GM18867 (cell line): ENCODE data around the gene GART.
"Not testable (repeated sequence)": the region's sequence is repeated elsewhere in the genome, so short reads cannot be mapped to it uniquely, and the experiment has no call there.

Experiments
- ATAC-seq: cut with Tn5 transposase; IDR thresholded peaks from one replicate; pipeline ENCODE4 v1.9.1; 2021; ENCODE audit warnings: mild to moderate bottlenecking, moderate library complexity; ENCODE audit not compliant: unreplicated experiment

GART gene

DNA sequence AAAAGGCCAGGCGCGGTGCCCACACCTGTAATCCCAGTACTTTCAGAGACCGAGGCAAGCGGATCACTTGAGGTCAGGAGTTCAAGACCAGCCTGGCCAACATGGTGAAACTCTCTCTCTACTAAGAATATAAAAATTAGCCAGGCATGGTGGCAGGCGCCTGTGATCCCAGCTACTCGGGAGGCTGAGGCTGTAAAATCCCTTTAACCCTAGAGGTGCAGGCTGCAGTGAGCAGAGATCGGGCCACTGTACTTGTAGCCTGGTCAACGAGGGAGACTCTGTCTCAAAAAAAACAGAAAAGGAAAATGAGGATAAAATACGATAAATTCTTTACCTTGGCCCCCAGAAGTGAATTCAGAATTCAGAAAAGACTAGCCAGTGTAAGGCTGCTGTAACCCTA lies 63.7 kb downstream of the GART start:
- no peak for ATAC-seq

DNA sequence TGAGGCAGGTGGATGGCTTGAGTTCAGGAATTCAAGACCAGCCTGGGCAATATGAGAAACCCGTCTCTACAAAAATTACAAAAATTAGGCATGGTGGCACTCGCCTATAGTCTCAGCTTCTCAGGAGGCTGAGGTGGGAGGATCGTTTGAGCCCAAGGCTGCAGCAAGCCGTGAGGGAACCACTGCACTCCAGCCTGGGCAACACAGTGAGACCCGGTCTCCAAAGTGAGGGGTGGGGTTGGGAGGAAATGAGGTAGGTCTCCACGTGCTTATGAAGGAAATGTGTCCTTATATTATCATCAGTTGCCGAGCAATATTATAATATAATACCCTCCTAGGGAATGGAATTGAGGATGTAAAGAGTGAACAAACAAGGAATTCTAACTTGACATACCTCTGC lies 64.9 kb downstream of the GART start:
- ATAC-seq, result no peak

DNA sequence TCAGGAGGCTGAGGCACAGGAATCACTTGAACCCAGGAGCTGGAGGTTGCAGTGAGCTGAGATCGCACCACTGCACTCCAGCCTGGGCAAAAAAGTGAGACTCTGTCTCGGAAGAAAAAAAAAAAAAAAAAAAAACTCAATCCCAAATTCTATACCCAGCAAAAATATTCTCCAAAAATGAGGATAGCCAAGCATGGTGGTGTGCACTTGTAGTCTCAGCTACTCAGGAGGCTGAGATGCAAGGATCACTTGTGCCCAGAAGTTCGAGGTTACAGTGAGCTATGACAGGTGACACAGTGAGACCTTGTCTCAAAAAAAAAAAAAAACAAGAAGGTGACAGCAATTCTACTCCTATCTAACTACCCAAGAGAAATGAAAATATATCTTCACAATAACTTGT lies 68.6 kb downstream of the GART start:
- no peak for ATAC-seq

DNA sequence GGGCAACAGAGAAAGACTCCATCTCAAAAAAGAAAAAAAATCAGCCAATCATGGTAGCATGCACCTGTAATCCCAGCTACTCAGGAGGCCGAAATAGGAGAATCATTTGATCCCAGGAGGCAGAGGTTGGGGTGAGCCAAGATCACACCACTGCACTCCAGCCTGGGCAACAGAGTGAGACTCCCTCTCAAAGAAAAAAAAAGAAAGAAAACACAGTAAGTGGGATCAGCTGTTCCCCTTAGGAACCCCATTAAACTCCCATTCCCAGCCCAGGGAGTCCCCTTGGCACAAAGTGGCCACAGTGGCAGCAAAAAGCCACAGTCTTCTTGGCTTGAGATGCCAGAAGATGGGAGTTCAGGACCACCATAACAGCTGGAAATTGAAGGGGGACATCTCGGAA lies 71.2 kb downstream of the GART start:
- no peak for ATAC-seq

DNA sequence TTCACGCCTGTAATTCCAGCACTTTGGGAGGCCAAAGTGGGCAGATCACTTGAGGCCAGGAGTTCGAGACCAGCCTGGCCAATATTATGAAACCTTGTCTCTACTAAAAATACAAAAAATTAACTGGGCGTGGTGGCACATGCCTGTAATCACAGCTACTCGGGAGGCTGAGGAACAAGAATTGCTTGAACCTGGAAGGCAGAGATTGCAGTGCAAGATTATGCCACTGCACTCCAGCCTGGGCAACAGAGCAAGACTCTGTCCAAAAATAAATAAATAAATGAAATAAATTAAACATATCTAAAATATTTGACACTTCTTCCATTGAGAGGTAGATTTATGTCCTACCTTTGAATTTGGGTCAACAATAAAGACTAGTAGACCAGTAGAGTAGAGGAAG lies 72.7 kb downstream of the GART start:
- ATAC-seq, result not testable (repeated sequence)

DNA sequence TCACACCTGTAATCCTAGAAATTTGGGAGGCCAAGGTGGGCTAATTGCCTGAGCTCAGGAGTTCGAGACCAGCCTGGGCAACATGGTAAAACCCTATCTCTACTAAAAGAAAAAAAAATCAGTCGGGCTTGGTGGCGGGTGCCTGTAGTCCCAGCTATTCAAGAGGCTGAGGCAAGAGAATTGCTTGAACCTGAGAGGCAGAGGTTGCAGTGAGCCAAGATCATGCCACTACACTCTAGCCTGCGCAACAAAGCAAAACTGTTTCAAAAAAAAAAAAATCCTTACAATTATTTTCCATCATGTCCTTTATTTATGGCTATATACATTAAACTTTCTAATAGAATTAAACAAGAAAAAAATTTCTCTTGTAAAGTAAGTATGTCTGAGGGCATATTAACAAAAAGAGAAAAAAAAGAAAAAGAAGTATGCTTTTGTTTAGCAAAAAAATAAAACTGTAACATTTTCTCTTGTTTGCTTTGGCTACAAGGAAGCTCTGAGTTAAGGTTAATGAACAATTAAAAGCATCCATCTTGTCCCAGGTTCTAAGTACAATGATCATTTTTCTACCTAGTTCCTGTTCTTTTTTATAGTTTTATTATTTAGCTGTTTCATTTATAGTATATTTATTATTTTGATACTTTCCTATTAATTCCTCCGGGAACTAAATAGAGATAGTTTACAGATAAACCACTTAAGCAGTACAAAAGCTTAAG lies 80.2 kb downstream of the GART start:
- ATAC-seq, result no peak

DNA sequence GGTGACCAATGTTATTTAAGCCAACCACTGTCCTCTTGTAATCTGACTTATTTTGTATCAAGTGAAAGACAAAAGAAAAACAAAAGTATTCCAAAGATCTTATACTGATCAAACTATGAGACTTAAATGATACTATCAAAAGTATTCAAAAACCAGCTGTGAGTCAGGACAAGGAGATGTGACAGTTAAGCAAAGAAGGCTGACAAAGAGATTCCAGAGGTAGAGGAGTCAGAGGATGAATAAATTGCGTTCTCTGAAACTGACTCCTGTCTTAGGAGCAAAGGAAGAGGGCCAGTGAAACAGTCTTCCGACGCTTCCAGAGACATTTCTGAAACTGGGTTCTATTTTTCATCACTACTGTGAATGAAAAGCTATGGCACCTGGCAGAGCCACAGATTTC lies 83.1 kb downstream of the GART start:
- no peak for ATAC-seq

DNA sequence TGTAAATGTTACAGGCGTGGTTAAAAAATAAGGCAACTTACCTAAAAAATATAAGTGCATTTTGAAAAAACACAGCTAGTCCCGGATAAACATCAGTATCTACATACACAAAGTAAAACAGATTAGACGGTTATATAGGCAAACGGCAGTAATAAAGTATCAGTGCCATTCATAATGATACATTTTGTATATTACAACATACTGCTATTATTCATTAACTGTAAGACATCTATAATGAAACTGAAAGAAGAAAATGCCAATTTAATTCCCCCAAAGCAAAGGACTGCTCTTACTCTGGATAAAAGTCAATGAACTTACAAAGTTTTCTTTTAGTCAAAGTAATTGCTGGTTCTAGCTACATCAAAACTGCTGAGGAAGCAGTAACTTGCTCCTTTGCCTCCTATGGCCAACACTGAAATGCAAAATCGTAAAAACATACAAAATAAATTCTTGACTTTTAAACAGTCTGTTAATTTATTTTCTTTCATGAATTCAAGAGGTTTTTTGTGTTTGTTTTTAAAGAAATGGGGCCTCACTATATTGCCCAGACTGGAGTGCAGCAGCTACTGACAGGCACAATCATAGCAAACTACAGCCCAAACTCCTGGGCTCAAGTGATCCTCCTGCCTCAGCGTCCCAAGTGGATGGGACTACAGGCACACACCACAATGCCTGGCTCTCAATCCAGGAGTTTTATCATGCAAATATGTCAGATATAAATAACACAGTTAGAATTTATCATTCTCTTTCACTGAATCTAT lies 86.1 kb downstream of the GART start:
- no peak for ATAC-seq
